T-helper 1 cell treated with Interleukin-12 subunit alpha and Interleukin-12 subunit beta and Interleukin-4 antibody, amounts not matched to agents 30 ng/mL and 1 ng/mL, for 36 hours (primary cell): ENCODE measurements around the gene GPR137B. TPM values are rescaled to one million over a fixed set of nuclear protein-coding genes. Genes with fewer than 3 reads are reported as not detected.
"Not testable (repeated sequence)": the region's sequence is repeated elsewhere in the genome, so short reads cannot be mapped to it uniquely, and the experiment has no call there.

Source experiments
- intact Hi-C: fragments of 100-400 bp; cut with micrococcal nuclease; formaldehyde crosslinking; loops from one replicate; pipeline ENCODE4 v1.15.1; 2024
- total RNA-seq: library from RNA; stranded (reverse); gene quantifications from 2 replicates; pipeline ENCODE4 v1.2.3, GENCODE V29; 2022

Gene GPR137B
- total RNA-seq, 1 donor from 2014 or later: 6.7 TPM

- intact Hi-C loops: loop anchor here (1.0 to 10.0 kb wide), 5 partner anchors 23 to 1641 kb away; partner anchors contain the start of gene HEATR1
Observed at GRCh38 chr1:236143104-236143948, 987 bp downstream of the GPR137B start.

- intact Hi-C loops: loop anchor here (5.0 to 10.0 kb wide), 4 partner anchors 147 to 1642 kb away; partner anchors contain the start of gene HEATR1
Observed at GRCh38 chr1:236144033-236144432, 1.7 kb downstream of the GPR137B start.

GRCh38 chr1:236144446-236145150 lies 2.3 kb downstream of the GPR137B start:
- intact Hi-C loops: loop anchor here (5.0 to 10.0 kb wide), 4 partner anchors 147 to 1642 kb away; partner anchors contain the start of gene HEATR1

GRCh38 chr1:236147068-236147467 lies 4.7 kb downstream of the GPR137B start:
- intact Hi-C loops: loop anchor here (10.0 kb wide), 1 partner anchor 852 kb away; no protein-coding TSS in a partner anchor

GRCh38 chr1:236147521-236148469 lies 5.5 kb downstream of the GPR137B start:
- intact Hi-C loops: loop anchor here (10.0 kb wide), 1 partner anchor 853 kb away; no protein-coding TSS in a partner anchor

- intact Hi-C loops: loop anchor here (10.0 kb wide), 1 partner anchor 854 kb away; no protein-coding TSS in a partner anchor
Observed at GRCh38 chr1:236148470-236148845, 6.1 kb downstream of the GPR137B start.

- intact Hi-C loops: loop anchor here (10.0 kb wide), 1 partner anchor 854 kb away; no protein-coding TSS in a partner anchor
Observed at GRCh38 chr1:236149003-236149595, 6.8 kb downstream of the GPR137B start.

- intact Hi-C loops: loop anchor here (10.0 kb wide), 1 partner anchor 855 kb away; no protein-coding TSS in a partner anchor
Observed at GRCh38 chr1:236149696-236150228, 7.4 kb downstream of the GPR137B start.

- intact Hi-C loops: no loop called here
Observed at GRCh38 chr1:236150311-236150955, 8.1 kb downstream of the GPR137B start.

- intact Hi-C loops: no loop called here
Observed at GRCh38 chr1:236150986-236151385, 8.6 kb downstream of the GPR137B start.

GRCh38 chr1:236151739-236152424 lies 9.5 kb downstream of the GPR137B start:
- intact Hi-C loops: no loop called here

- intact Hi-C loops: no loop called here
Observed at GRCh38 chr1:236154126-236154525, 11.8 kb downstream of the GPR137B start.

GRCh38 chr1:236154671-236155398 lies 12.5 kb downstream of the GPR137B start:
- intact Hi-C loops: no loop called here

- intact Hi-C loops: no loop called here
Observed at GRCh38 chr1:236155399-236155767, 13.0 kb downstream of the GPR137B start.

GRCh38 chr1:236155841-236156503 lies 13.6 kb downstream of the GPR137B start:
- intact Hi-C loops: no loop called here

GRCh38 chr1:236156512-236157208 lies 14.3 kb downstream of the GPR137B start:
- intact Hi-C loops: no loop called here

- intact Hi-C loops: not testable (repeated sequence)
Observed at GRCh38 chr1:236158072-236158471, 15.7 kb downstream of the GPR137B start.
